Activated CD4-positive, alpha-beta T cell treated with anti-CD3 and anti-CD28 coated beads, Interleukin-2, amount 50 U/mL, for 4 hours (primary cell): ENCODE data around the gene EVI5.
A peak's percentile ranks its signal among the peaks of the same experiment; 100 is the strongest.

Source experiments
- DNase-seq, 2 experiments: peaks; one replicate each; pipeline ENCODE4 v3.0.0-alpha.2; 2020

Gene EVI5

DNA sequence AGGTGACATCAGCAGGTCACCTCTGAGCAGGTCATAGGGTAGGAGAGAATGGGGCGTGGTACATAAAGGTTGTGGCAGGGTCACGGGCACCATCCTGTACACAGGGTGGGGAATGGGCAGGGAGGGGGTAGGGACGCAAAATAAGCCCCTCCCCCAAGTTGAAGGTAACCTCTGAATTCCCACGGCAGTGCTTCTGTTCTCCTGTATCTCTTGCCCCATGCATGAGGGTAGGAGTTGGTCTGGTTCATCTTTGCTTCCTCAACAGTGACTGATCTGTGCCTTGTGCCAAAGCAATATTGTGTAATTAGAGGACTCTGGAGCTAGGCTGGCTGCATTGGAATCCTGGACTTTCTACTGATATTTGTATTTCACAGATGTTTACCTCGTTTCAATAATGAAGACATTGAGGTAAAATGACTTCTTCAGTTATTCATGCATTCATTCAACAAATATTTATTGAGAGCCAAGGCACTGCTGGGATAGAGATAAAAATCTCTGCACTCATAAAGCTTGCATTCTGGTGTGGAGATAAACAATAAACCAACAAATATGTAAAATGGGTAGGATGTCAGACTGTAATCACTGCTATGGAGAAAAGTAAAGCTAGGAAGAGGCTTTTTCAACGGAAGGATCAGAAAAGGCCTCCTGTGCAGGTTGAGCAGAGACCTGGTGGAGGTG, 279.8 kb downstream of the EVI5 start:
- DNase-seq: no peak

GRCh38 chr1:92504291-92505014, 280.5 kb downstream of the EVI5 start:
- DNase-seq: no peak

DNA sequence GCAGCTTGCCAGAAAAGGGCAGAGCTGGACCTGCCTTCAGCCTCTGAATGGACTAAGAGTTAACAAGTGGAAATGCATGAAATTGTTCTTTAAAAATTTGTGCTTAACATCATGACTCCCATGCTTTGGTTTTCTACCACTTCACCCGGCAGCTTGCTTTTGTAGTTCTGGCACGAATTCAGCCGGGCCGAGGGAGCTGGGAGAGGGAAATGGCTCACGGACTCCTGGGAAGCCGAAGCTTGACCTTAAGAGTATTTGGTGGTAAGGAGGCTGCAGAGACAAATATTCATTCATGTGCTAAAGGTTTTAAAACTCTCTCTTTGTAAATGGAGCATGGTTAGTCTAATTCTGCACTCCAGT, 281.0 kb downstream of the EVI5 start:
- no peak for DNase-seq

DNA sequence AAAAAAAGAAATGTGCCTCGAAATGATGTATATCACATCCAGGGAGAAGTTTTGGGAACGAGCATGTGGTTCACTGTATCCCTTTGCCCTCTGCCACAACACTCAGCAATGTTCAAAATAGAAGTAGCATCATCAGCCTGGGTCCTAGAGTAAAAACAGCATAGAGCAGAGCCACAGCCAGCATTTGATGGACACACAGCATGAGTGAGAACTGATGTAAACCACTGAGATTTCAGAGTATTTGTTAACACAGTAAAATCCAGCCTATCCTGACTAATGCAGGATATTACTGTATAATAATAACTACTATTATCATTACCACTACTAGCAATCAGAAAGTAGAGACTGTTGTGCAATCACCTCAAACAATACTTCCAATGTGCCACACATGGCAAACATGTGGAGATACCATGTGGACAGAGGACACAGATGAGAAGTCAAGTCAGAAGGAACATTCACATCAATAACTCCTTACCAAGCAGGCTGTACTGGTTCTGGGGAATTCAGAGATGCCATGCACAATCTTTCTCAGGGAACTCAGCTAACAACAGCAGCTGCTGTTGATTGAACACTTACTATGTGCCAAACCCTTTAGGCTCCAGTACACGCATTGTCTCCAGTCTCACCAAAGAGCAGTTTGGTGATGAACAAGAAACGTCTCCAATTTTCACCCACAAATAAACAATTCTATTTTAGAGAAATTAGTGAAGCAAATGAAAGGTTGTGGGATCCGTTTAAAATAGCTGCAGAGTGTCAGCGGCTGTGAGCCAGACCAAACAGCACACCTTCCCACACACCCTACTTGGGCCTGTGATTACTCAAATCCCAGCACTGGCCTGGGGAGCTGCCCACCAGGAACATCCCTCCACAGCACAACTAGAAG, 281.6 kb downstream of the EVI5 start:
- DNase-seq: no peak

DNA sequence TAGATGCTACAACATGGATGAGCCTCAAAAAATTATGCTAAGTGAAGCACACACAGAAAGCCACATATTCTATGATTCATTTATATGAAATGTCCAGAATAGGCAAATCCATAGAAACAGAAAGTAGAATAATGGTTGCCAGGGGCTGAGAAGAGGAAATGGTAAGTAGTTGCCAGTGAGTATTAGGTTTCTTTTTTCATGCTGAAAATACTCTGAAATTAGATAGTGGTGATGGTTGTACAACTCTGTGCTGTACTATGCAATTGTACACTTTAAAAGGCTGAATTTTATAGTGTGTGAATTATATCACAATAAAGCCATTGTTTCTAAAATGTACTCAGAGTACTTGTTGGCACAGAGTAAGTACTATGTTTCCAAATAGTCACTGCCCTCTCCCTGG, 282.7 kb downstream of the EVI5 start:
- DNase-seq: no peak

- DNase-seq: no peak
Measured at GRCh38 chr1:92500552-92500951, 284.4 kb downstream of the EVI5 start.

GRCh38 chr1:92495392-92496063, 289.4 kb downstream of the EVI5 start:
- no peak for DNase-seq

- no peak for DNase-seq
Measured at GRCh38 chr1:92494485-92495141, 290.3 kb downstream of the EVI5 start.

DNA sequence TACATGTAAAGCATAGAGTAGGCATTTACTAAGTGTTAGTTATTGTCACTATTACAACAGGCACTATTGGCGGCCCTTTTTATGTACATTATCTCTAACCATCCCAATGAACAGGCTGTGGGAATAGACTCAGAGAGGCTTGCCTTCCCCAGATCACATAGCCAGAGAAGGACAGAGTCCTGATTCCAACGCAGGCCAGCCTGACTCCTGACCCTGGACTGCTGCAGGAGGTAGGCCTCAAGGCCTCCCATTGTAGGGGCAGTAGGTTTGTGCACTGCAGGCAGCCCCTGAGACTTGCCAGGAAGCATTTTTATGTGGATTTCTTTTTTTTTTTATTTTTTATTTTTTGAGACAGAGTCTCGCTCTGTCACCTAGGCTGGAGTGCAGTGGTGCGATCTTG, 291.8 kb downstream of the EVI5 start:
- no peak for DNase-seq

DNA sequence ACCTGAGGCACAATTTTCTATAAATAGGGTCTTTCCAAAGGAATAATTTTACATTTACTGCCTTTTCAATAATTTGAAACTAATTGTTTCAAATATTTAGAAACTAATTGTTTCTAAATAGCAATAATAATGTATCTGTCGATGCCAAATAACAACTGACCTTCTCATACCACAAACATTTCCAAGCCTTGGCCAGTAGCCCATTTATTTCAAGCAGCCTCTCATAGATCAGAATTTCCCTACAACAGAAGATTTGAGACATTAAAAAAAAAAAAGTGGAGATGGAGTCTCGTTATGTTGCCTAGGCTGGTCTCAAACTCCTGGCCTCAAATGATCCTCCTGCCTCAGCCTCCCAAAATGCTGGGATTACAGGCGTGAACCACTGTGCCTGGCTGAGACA, 296.1 kb downstream of the EVI5 start:
- DNase-seq: no peak

DNA sequence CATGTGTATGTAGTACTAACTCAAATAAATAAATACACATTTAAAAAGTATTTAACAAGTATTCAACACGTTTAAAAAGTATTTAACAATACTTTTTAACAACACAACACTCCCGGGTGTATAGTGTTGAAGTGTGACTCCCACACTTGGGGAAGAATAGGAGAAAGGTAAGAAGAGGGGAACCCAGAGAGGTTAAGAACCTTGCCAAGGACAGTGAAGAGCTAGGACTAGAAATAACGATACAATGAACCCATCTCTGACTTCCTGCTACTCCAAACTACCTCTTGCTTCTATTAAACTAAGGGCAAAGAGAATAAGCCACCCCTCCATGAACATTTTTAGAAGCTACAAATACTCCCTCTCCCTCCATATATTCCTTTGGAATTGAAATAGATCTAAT, 296.5 kb downstream of the EVI5 start:
- DNase-seq: no peak

DNA sequence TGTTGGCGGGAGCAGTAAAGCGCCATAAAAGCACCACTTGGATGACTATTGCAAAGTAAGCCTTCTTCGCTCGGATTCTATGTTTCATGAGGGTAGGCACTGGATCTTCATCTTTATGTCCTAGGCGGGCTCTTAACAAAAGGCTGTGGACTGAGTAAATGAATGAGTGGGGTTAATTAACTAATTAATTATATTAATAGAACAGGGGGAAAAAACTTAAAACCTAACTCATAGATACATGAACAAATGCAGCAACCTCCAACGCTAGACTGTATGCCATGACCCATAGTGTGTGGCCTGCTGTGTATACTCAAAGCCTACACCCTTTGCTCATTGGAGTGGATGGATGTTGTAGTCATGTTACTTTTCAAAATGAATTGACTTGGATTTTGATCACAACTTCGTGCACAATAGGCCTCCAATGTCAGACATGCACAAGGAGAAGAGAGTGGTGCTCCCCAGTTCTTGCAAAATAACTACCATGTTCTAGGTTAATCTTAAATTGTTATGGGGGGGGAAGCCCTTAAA, 297.8 kb downstream of the EVI5 start:
- no peak for DNase-seq

DNA sequence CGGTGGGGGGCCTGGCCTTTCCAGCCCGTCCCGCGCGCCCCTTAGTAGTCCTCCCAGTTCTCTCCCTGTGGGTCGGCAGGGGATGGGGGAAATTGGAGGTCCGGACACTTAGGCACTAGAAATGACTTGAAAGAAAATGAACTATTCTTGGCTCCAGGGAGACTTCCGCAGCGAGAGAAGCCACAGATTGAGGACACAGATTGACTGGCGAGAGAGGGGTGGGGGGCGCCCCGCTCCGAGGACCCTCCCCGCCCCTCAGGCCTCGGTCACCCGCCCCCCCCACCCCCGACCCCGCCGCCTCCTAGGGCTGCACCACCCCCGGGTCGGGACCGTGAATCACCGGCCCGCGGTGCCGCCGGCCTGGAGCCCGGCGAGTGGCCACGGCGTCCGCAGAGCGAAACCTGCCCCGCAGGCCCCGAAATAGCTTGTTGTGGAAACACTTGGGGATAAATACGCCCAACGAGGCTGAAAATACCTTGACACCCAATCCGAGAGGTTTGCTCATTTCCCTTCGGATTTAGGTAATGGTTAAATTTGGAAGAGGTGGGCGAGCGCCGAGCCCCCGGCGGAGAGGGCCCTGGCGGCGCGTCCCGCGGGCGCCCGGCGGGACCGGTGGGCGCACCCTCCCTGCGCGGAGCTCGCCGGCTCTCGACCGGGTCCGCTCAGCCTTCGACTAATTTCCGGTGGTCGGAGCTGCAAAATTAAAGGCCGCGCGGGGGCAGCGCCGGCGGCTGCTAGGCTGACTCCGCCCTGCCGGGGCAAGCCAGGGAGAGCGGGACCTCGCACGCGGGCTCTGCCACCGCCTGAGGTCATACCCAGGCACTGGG, 298.4 kb downstream of the EVI5 start, which contains the start of gene GFI1:
TSS of gene GFI1 (minus strand) at position 675 of the 827 bp plus-strand sequence. CDS start 3,438 bp downstream, outside the sequence.
- peak; percentile 58 to 64 for DNase-seq

DNA sequence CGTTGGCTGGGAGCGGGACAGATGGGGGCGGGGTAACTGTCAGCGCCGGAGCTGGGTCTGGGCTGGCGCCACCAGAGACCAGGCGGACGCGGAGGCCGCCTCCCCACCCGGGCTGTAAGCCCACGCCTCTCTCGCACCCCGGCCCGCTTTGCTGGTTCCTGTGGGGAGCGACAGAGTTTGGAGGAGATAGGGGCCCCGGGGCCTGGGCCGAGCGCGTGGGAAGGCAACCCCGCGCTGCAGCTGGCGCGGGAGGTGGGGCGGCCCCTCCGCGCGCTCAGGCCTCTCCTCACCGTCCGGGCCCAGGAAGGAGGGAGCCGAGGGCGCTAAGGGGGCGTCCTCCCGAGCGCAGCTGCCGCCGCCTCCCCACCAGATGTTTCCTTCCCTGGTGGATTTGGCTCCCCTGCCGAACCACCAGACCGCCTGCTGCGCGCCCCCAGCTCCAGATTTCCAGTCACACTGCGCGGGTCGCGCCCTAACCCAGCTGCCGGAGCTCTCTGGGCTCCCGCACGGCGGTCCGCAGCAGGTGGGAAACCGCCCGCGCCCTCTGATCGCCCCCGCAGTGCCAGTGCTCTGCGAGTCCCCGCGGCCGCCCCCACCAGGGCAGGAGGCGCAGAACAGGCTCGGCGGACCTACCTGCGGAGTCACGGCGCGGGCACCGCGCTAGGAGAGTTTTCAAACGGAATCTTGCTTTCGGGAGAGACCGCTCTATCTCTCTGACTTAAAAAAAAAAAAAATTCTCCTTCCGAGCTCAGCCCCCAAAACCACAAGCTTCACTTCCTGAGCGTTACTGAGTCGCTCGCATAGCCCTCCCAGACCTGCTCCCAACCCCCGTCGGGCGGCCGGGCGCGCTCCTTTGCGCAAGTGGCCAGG, 299.3 kb downstream of the EVI5 start:
- peak; percentile 88 to 91 for DNase-seq

DNA sequence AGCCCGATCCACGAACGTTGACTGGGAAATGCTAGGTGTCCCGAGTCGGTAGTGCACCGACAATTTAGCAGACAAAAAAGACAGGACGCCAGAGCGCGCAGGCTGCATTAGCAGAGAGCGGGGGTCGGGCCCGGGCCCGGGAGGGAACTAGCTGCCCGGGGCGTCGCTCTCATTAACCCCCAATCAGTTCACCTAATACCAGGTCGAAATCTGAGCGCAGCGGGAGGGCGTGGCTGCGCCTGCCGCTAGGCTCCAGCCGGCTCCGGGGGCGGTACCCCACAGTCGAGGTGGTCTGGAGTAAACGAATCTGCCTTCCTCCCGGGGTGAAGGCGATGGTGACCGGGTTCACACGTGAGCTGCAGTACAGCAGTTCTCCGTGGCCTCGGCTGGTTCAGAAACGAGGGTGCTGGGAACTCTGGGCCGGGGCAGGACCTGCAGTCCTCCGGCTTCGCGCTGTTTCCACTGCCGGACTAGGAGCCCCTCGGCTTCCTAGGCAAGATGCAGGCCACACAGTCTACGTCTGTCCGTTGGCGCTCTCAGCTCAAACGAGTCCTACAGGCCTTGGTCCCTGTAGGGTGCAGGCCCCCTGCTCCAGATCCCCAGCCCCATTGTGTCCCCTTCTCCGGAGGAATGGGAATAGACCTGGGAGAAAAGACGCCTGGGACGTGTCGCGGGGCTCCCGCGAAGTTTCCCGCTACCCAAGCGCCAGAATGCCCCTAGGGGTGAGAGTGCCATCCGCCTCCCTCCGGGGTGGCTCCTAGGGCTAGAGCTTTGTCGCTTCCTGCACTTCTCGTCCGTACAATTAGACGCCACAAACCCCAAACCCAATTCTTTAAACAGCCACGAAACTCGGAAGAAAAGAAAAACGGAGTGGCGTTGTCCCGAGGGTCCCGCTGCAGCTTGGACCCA, 300.2 kb downstream of the EVI5 start:
- DNase-seq: peak; percentile 68 to 72

DNA sequence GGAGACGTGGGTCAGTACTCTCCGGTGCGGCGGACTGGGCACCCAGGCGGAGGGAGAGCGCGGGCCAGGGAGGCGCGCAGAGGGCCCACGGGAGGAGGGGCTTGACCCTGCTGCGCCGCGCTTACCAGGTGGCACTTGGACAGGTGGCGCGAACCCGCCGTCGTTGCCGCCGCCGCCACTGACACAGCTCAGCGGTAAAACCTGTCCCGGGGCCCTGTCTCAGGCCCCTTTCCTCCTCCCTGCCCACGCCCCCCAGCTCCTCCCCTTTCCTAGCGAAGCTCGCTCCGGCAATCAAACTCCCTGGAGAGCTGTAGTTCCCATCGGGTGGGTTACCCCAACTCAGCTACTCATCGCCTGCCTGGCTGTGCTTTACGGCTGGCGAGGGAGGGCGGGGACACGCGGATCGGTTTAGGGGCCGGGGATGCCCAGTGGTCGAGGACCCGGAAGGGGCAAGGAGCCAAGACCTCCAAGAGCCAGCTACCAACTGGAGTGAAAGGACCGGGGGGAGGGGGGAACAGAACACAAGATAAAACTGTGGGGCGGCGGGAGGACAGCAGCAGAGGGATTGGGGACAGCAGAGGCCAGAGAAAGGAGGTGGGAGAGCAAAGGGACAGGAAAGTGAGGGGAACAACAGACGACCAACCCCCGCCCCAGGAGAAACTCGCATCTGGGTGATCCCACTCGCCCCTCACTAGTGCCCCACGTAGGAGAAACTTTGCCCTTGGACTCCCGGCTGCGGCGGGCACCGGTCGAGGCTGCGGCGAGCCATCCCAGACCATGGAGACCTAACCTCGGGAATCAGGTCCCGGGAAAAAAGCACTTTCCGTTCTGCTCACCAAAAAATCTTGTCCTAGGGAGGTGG, 301.1 kb downstream of the EVI5 start:
- DNase-seq: peak; percentile 67 to 72

GRCh38 chr1:92482665-92483609, 302.0 kb downstream of the EVI5 start:
- peak; percentile 33 for DNase-seq
